ENCODE data around the gene HOXC6. TPM values are rescaled to one million over a fixed set of nuclear protein-coding genes. Genes with fewer than 3 reads are reported as not detected.
"Not testable (repeated sequence)": the region's sequence is repeated elsewhere in the genome, so short reads cannot be mapped to it uniquely, and the experiment has no call there.

The HOXC6 gene
- total RNA-seq, 1 donor from 2014 or later, result 1.4 TPM

DNA sequence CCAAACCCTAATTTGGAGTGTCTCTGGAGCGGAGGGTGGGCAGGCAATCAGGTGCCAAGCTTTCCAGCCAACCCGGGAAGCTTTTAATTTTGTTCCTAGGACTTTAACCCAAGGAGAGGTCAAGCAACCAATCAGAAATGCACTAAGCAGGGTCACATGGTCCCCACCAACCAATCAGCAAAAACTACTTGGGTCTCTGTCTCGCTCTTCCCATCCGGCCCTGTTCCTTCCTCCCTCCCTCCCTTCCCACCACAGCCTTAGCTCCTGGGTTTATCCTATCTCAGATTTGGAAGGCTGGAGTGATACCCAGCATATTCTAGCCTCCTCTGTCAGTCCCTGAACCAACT lies 11.9 kb downstream of the HOXC6 start:
- Histone ChIP-seq H3K4me3 (no peak overlapping the region), H3K27ac (no peak overlapping the region), H3K4me1 (no peaks in the 10 kb centered on the region), H3K36me3 (no peaks in the 10 kb centered on the region), H3K9me3 (no peaks in the 10 kb centered on the region), H3K27me3 (peaks cover 83% of the 10 kb centered on the region)
- TF ChIP-seq, protein P1, sequence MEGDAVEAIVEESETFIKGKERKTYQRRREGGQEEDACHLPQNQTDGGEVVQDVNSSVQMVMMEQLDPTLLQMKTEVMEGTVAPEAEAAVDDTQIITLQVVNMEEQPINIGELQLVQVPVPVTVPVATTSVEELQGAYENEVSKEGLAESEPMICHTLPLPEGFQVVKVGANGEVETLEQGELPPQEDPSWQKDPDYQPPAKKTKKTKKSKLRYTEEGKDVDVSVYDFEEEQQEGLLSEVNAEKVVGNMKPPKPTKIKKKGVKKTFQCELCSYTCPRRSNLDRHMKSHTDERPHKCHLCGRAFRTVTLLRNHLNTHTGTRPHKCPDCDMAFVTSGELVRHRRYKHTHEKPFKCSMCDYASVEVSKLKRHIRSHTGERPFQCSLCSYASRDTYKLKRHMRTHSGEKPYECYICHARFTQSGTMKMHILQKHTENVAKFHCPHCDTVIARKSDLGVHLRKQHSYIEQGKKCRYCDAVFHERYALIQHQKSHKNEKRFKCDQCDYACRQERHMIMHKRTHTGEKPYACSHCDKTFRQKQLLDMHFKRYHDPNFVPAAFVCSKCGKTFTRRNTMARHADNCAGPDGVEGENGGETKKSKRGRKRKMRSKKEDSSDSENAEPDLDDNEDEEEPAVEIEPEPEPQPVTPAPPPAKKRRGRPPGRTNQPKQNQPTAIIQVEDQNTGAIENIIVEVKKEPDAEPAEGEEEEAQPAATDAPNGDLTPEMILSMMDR (IDR thresholded peaks at IDR 0.05), result no peak
- no peak for ATAC-seq
- intact Hi-C loops (cut with DNase I), result no loop called here
- DNase-seq, result no peak

DNA sequence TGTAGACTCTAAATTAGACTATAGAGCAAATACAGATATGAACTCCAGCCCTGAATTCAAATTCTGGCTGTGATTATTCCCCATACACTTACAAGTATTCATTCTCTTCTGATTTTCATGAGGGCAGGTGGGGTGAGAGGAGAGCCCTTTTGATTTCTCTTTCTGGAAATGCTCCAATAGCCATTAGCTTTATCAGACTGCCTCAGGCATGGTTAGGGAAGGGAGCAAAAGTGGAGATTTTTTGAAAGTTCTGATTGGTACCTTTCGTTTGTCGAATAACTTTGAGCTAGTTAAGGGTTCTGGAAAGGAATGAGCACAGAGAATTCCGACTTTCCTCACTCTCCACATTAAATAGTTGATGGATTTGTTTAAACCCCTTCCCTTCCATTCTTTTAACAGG lies 12.4 kb downstream of the HOXC6 start:
- Histone ChIP-seq H3K4me3 (no peak overlapping the region), H3K9me3 (no peaks in the 10 kb centered on the region), H3K4me1 (no peaks in the 10 kb centered on the region), H3K27me3 (peaks cover 83% of the 10 kb centered on the region), H3K36me3 (no peaks in the 10 kb centered on the region), H3K27ac (no peak overlapping the region)
- no peak for DNase-seq
- TF ChIP-seq, protein P1 (IDR thresholded peaks at IDR 0.05), result no peak
- no peak for ATAC-seq
- intact Hi-C loops (cut with DNase I), result no loop called here

DNA sequence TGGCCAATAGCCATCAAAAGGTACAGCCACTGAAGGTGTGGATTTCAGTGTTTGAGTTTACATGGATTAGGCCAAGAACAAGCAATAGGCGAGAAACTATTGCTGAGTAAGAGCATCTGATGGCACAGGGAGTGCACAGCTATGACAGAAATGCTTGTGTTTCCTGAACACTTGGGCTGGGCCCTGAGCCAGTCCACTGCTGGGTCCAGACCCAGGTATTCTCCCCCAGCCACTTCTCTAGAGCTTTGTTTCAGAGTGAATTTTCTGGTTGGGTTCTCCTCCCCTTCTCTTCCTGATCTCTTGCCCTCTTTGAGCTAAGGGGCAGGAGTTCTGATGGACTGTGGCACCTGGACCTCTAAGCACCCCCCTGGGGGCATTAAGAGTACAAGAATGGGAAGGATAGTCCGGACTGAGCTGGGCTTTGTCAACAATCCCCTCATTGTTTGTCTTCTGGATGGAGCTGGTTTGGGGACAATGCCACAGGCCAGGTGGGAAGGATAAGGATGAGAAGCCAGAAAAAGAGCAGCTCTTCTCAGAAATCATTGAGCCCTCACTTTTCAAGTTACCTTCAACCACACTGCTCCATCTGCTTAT lies 13.0 kb downstream of the HOXC6 start:
- H3K27me3 ChIP-seq, result peaks cover 83% of the 10 kb centered on the region
- no peaks in the 10 kb centered on the region for H3K9me3 ChIP-seq
- H3K4me3 ChIP-seq, result no peak overlapping the region
- H3K27ac ChIP-seq, result no peak overlapping the region
- ATAC-seq (no peak), DNase-seq (no peak)
- intact Hi-C loops (cut with DNase I), result no loop called here
- no peaks in the 10 kb centered on the region for H3K4me1 ChIP-seq
- TF ChIP-seq, protein P1 (IDR thresholded peaks at IDR 0.05), result no peak
- no peaks in the 10 kb centered on the region for H3K36me3 ChIP-seq

DNA sequence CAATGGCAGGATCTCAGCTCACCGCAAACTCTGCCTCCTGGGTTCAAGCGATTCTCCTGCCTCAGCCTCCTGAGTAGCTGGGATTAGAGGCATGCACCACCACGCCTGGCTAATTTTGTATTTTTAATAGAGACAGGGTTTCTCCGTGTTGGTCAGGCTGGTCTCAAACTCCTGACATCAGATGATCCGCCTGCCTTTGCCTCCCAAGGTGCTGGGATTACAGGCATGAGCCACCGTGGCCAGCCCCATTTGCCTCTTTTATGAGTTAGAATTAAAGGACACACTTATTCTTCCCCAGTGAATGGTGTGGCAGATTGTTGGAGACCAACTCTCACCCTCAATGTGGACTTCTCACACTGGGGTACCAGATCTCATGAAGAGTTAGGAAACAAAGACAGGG lies 13.8 kb downstream of the HOXC6 start:
- H3K9me3 ChIP-seq; ATAC-seq; H3K27ac ChIP-seq; H3K4me1 ChIP-seq; H3K36me3 ChIP-seq; intact Hi-C loops (cut with DNase I); H3K4me3 ChIP-seq; DNase-seq: not testable (repeated sequence)
- peaks cover 83% of the 10 kb centered on the region for H3K27me3 ChIP-seq

DNA sequence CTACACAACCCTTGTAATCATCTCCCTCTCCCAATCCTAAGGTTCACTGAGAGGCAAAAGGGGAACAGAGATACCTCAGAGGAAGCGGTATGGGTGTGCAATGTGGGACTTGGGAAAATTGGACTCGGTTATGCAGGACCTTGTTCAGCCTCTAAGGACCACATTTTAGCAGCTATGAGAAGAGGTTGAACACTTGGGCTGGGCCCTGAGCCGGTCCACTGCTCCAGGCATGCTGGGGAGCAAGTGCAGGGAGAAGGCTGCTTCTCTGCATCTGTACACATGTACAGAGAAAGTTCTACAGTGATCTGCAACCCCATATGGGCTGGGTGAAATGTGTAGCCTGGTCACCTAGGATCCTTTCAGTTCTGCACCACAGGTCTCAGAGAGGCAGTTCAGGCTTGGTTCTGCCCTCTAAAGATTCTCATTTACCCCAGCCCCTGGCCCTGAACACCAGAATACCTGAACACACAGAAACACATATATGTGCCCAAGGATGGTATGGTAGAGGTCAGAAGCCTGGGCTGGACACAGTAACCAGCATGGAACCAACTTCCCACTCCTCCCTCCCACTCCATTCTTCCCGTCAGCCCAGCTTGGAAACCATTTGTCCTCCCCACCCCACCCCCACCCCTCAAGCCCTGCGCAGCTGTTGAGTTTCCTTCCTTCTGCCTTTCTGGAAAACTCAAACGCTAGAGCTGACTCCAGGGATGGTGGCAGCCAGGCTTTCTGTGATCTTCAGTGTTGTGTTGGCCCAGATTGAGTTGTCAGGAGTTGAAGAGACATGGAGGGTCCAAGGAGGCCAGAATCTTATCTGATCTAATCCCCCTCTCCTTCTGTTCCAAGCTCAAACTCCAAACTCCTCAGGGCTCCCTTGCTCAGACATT lies 15.0 kb downstream of the HOXC6 start:
- no peak for DNase-seq
- H3K27ac ChIP-seq, result no peak overlapping the region

More for the DNA sequence above, 15.0 kb downstream of the HOXC6 start:
- no peak overlapping the region for H3K4me3 ChIP-seq
- intact Hi-C loops (cut with DNase I), result no loop called here
- no peaks in the 10 kb centered on the region for H3K9me3 ChIP-seq
- no peak for ATAC-seq
- TF ChIP-seq, protein P1 (IDR thresholded peaks at IDR 0.05), result no peak
- no peaks in the 10 kb centered on the region for H3K36me3 ChIP-seq
- peaks cover 86% of the 10 kb centered on the region for H3K27me3 ChIP-seq
- no peaks in the 10 kb centered on the region for H3K4me1 ChIP-seq

Data from upper lobe of right lung (tissue), 1 donor.